ENCODE results near the gene RPS8.

DNA sequence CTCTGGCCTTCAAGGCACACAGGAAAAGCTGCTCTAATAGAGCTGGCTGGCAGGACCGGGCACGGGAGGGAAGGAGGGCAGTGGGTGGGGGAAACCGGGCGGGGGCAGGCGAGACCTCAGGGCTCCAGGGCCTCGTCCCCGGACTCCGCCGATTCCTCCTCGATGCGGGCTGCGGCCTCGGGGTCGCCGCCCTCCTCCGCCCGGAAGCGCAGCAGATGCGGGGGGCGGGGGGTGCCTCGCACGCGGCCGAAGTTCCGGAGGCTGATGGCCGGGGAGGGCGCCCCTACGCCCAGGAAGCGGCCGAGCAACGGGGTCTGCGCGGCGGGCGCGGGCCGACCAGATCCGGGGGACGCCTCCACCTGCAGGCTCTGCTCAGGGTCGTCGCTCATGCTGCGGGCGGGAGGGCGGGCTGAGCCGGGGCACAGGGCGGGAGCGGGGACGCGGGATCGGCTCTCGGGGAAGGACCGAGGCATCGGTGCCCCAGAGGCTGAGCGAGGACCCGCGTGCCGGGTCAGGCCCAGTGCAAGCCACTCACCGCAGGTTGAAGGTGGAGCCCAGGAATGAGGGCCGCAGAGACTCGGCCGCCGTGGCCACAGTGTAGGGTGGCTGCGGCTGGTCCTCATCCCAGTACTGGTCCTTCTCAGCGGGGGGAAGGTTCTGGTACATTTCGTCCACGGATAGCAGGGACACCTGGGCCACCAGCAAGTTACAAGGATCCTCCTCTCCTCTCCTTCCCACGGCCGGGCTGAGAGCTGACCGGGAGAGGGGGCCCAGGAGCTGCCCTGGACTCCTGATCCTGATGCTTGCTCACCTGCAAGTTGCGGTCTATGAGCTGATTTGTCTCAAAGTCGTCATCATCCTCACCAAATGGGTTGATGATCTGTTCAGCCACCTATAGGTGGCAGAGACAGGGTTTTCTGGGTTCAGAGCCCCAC lies 9.0 kb downstream of the RPS8 start:
- TF ChIP-seq POLR2AphosphoS5 (IDR thresholded peaks at IDR 0.05), result no peak
- TF ChIP-seq, protein P1, sequence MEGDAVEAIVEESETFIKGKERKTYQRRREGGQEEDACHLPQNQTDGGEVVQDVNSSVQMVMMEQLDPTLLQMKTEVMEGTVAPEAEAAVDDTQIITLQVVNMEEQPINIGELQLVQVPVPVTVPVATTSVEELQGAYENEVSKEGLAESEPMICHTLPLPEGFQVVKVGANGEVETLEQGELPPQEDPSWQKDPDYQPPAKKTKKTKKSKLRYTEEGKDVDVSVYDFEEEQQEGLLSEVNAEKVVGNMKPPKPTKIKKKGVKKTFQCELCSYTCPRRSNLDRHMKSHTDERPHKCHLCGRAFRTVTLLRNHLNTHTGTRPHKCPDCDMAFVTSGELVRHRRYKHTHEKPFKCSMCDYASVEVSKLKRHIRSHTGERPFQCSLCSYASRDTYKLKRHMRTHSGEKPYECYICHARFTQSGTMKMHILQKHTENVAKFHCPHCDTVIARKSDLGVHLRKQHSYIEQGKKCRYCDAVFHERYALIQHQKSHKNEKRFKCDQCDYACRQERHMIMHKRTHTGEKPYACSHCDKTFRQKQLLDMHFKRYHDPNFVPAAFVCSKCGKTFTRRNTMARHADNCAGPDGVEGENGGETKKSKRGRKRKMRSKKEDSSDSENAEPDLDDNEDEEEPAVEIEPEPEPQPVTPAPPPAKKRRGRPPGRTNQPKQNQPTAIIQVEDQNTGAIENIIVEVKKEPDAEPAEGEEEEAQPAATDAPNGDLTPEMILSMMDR (IDR thresholded peaks at IDR 0.05), result no peak
